CD4-positive, alpha-beta T cell (primary cell): ENCODE measurements around the gene ARRDC1. TPM values are rescaled to one million over a fixed set of nuclear protein-coding genes. Genes with fewer than 3 reads are reported as not detected.

Experiments used
- ATAC-seq: fragments of 200-7000 bp; cut with Tn5 transposase; one replicate; pipeline ENCODE4 v1.10.0; 2022; ENCODE audit warnings: mild to moderate bottlenecking; ENCODE audit not compliant: poor library complexity
- CTCF ChIA-PET: fragments of 350-600 bp; sonication (Branson Sonifier 250); formaldehyde crosslinking; loops from one replicate; lab custom pipeline; 2021; ENCODE audit warnings: antibody characterized with exemption, inconsistent platforms; lab: Charles Lee
- POLR2A ChIA-PET: fragments of 350-600 bp; sonication (Branson Sonifier 250); formaldehyde crosslinking; loops from one replicate; lab custom pipeline; 2021; ENCODE audit warnings: antibody characterized with exemption, inconsistent platforms; lab: Charles Lee
- DNase-seq, 14 experiments: peaks; one replicate each; pipeline ENCODE4 v3.0.0-alpha.2; 2013 to 2020; ENCODE audit warnings: mixed read lengths in 2 of 14
- H3K27ac ChIP-seq, 2 donors: one replicate each; pipeline versions ENCODE4 v1.5.1 to v1.7.0; 2013; ENCODE audit warnings: low read length in 2 of 2, low read depth in 1 of 2, mild to moderate bottlenecking in 1 of 2
- H3K27me3 ChIP-seq, 2 experiments: 1 replicate in 1 of 2; 2 replicates in 1 of 2; pipeline versions ENCODE4 v1.6.1 to v1.7.0; 2013; ENCODE audit warnings: low read length in 2 of 2, control low read depth in 1 of 2, mild to moderate bottlenecking in 1 of 2, moderate library complexity in 1 of 2; ENCODE audit not compliant: insufficient read depth in 2 of 2, control insufficient read depth in 1 of 2
- H3K36me3 ChIP-seq: one replicate; pipeline ENCODE4 v1.6.1; 2013; ENCODE audit warnings: low read length, control low read depth; ENCODE audit not compliant: insufficient read depth
- H3K4me1 ChIP-seq: one replicate; pipeline ENCODE4 v1.6.1; 2013; ENCODE audit warnings: low read length, control low read depth; ENCODE audit not compliant: insufficient read depth
- H3K4me3 ChIP-seq: one replicate; pipeline ENCODE4 v1.5.1; 2013; ENCODE audit warnings: mild to moderate bottlenecking, low read length, moderate library complexity
- H3K9me3 ChIP-seq, 2 experiments: 1 replicate in 1 of 2; 2 replicates in 1 of 2; pipeline versions ENCODE4 v1.6.1 to v1.7.0; 2013; ENCODE audit warnings: low read length in 2 of 2, mild to moderate bottlenecking in 2 of 2, control low read depth in 1 of 2, moderate library complexity in 1 of 2; ENCODE audit not compliant: control insufficient read depth in 1 of 2, insufficient read depth in 1 of 2
- H3K27ac Mint-ChIP-seq: one replicate; pipeline ENCODE4 v1.8.0; 2020; ENCODE audit warnings: mixed read lengths
- H3K27me3 Mint-ChIP-seq: one replicate; pipeline ENCODE4 v1.8.0; 2021; ENCODE audit warnings: mixed read lengths
- H3K36me3 Mint-ChIP-seq: one replicate; pipeline ENCODE4 v1.8.0; 2021; ENCODE audit warnings: low read depth, mixed read lengths
- H3K4me1 Mint-ChIP-seq: one replicate; pipeline ENCODE4 v1.8.0; 2021; ENCODE audit warnings: low read depth, mixed read lengths
- H3K4me3 Mint-ChIP-seq: one replicate; pipeline ENCODE4 v1.8.0; 2020; ENCODE audit warnings: mild to moderate bottlenecking, mixed read lengths
- H3K9me3 Mint-ChIP-seq: one replicate; pipeline ENCODE4 v1.8.0; 2020; ENCODE audit warnings: mixed read lengths
- CTCF ChIP-seq: fragments of 200-600 bp; IDR thresholded peaks from one replicate; pipeline ENCODE4 v1.8.0; 2022; ENCODE audit warnings: antibody characterized with exemption, mild to moderate bottlenecking
- intact Hi-C, 2 experiments: fragments of 100-400 bp; cut with DNase I in 1 of 2; cut with micrococcal nuclease in 1 of 2; formaldehyde crosslinking; loops; one replicate each; pipeline versions ENCODE4 v1.15.1 to v1.9.0; 2023 to 2025; cut with DNase I, micrococcal nuclease
- total RNA-seq, 174 experiments: library from RNA in 2 of 174; stranded (reverse) in 2 of 174; gene quantifications; one replicate each; pipeline ENCODE4 v1.2.3 and lab custom pipeline; 2021 to 2026

ARRDC1 gene
- total RNA-seq, 2 experiments from 2014 or later, result 45.5 to 50.7 TPM

- DNase-seq (no peak), ATAC-seq (no peak)
- Mint-ChIP-seq H3K4me3 (no peak overlapping the region), H3K36me3 (peaks cover 48% of the 10 kb centered on the region), H3K27me3 (no peaks in the 10 kb centered on the region), H3K27ac (no peak overlapping the region), H3K4me1 (peaks cover 36% of the 10 kb centered on the region), H3K9me3 (no peaks in the 10 kb centered on the region)
- H3K9me3 ChIP-seq, result no peaks in the 10 kb centered on the region
- POLR2A ChIA-PET, result interaction anchor here (0.7 kb wide), 1 partner anchor 8 kb away, joined by 3 read pairs; no protein-coding TSS in a partner anchor
- peaks cover 8% of the 10 kb centered on the region for H3K4me1 ChIP-seq
- CTCF ChIA-PET, result no interaction called here
- peaks cover 13% of the 10 kb centered on the region for H3K36me3 ChIP-seq
- intact Hi-C loops, result no loop called here
- no peak for TF ChIP-seq CTCF
- no peak overlapping the region for H3K4me3 ChIP-seq
- no peak overlapping the region for H3K27ac ChIP-seq
- no peaks in the 10 kb centered on the region for H3K27me3 ChIP-seq
Observed at GRCh38 chr9:137656416-137656815, 50.9 kb downstream of the ARRDC1 start.

GRCh38 chr9:137657606-137658005 lies 52.1 kb downstream of the ARRDC1 start:
- Mint-ChIP-seq H3K27ac (peak overlapping the region; percentile 17), H3K4me1 (peaks cover 36% of the 10 kb centered on the region), H3K9me3 (no peaks in the 10 kb centered on the region), H3K4me3 (no peak overlapping the region), H3K36me3 (peaks cover 40% of the 10 kb centered on the region), H3K27me3 (no peaks in the 10 kb centered on the region)
- Histone ChIP-seq H3K27ac (no peak overlapping the region), H3K36me3 (peaks cover 6% of the 10 kb centered on the region), H3K27me3 (no peaks in the 10 kb centered on the region), H3K4me1 (peaks cover 8% of the 10 kb centered on the region), H3K4me3 (no peak overlapping the region), H3K9me3 (no peaks in the 10 kb centered on the region)
- POLR2A ChIA-PET, result no interaction called here
- CTCF ChIA-PET, result interaction anchor here (1.2 kb wide), 1 partner anchor 15 kb away, joined by 3 read pairs; no protein-coding TSS in a partner anchor
- TF ChIP-seq CTCF, result no peak
- ATAC-seq, result no peak
- intact Hi-C loops, result no loop called here
- no peak for DNase-seq

- TF ChIP-seq CTCF, result no peak
- H3K4me3 Mint-ChIP-seq, result no peak overlapping the region
- Histone ChIP-seq H3K4me1 (peaks cover 8% of the 10 kb centered on the region), H3K4me3 (no peak overlapping the region), H3K36me3 (peaks cover 4% of the 10 kb centered on the region), H3K9me3 (no peaks in the 10 kb centered on the region), H3K27ac (no peak overlapping the region), H3K27me3 (no peaks in the 10 kb centered on the region)
- H3K27me3 Mint-ChIP-seq, result no peaks in the 10 kb centered on the region
- peaks cover 45% of the 10 kb centered on the region for H3K4me1 Mint-ChIP-seq
- CTCF ChIA-PET, result interaction anchor here (1.2 kb wide), 1 partner anchor 14 kb away, joined by 3 read pairs; no protein-coding TSS in a partner anchor
- no peaks in the 10 kb centered on the region for H3K9me3 Mint-ChIP-seq
- peaks cover 37% of the 10 kb centered on the region for H3K36me3 Mint-ChIP-seq
- DNase-seq, result no peak
- H3K27ac Mint-ChIP-seq, result no peak overlapping the region
- intact Hi-C loops, result no loop called here
- ATAC-seq, result no peak
- POLR2A ChIA-PET, result no interaction called here
Observed at GRCh38 chr9:137658781-137659180, 53.3 kb downstream of the ARRDC1 start.
